ENCODE results near the gene CEACAM1. TPM values are rescaled to one million over a fixed set of nuclear protein-coding genes. Genes with fewer than 3 reads are reported as not detected.

Gene CEACAM1
- total RNA-seq, 1 experiment from 2014 or later: 1.5 TPM

GRCh38 chr19:42511340-42511739 lies 16.9 kb downstream of the CEACAM1 start:
- Histone ChIP-seq H2BK5ac (ENCODE audit: insufficient read length, low read length) (no peak overlapping the region), H4K8ac (replicated peaks; ENCODE audit: insufficient read length, low read depth, low read length) (no peak overlapping the region), H3K27me3 (ENCODE audit: insufficient read depth, low read length) (no peaks in the 10 kb centered on the region), H2BK20ac (ENCODE audit: low read depth, low read length, poor library complexity, severe bottlenecking) (no peak overlapping the region), H3K4ac (ENCODE audit: low read depth, low read length) (no peak overlapping the region), H3K9ac (ENCODE audit: extremely low read depth, insufficient read length, low read length) (no peak overlapping the region), H3K23me2 (ENCODE audit: insufficient read length, low read depth, low read length, poor library complexity, severe bottlenecking) (no peaks in the 10 kb centered on the region), H2AK5ac (ENCODE audit: insufficient read length, low read length) (no peak overlapping the region), H2BK15ac (ENCODE audit: low read depth, low read length) (no peak overlapping the region), H3K56ac (ENCODE audit: insufficient read length, low read depth, low read length) (no peak overlapping the region), H3K79me1 (ENCODE audit: insufficient read depth, low read depth, low read length, poor library complexity, severe bottlenecking) (no peaks in the 10 kb centered on the region), H4K20me1 (ENCODE audit: control insufficient read depth, insufficient read depth, insufficient read length) (no peaks in the 10 kb centered on the region), H4K91ac (ENCODE audit: insufficient read length, low read depth, low read length) (no peak overlapping the region), H3K27ac (ENCODE audit: insufficient read length, low read depth, low read length) (no peak overlapping the region), H2AFZ (ENCODE audit: low read length) (no peak overlapping the region), H3T11ph (ENCODE audit: low read length) (no peak overlapping the region), H4K5ac (ENCODE audit: insufficient read length, low read depth, low read length) (no peak overlapping the region), H3K4me2 (ENCODE audit: insufficient read depth, insufficient read length, low read length) (no peak overlapping the region), H3K14ac (ENCODE audit: insufficient read depth, low read length) (no peak overlapping the region), H3K79me2 (ENCODE audit: insufficient read depth, low read length) (no peaks in the 10 kb centered on the region), H2BK12ac (ENCODE audit: insufficient read length, low read depth, low read length) (no peak overlapping the region), H2BK120ac (ENCODE audit: low read depth, low read length, poor library complexity, severe bottlenecking) (no peak overlapping the region), H3K23ac (ENCODE audit: insufficient read length, low read depth, low read length) (no peak overlapping the region), H3K9me3 (ENCODE audit: control insufficient read depth, low read depth, low read length) (no peaks in the 10 kb centered on the region), H3K4me1 (ENCODE audit: insufficient read depth, low read length) (peaks cover 4% of the 10 kb centered on the region; the same call in 1 of the 2 replicates), H3K18ac (ENCODE audit: insufficient read length, low read depth, low read length) (no peak overlapping the region)
- Mint-ChIP-seq H3K4me3 (no peak overlapping the region), H3K9me3 (no peaks in the 10 kb centered on the region), H3K27me3 (ENCODE audit: low read depth) (peaks cover 1% of the 10 kb centered on the region), H3K27ac (peak overlapping the region in 1 of 3 experiments; percentile 28; a peak in 3 of 7 replicates), H3K36me3 (ENCODE audit: insufficient read depth in 1 of 3, low read depth in 3 of 3) (peaks cover 0 to 4% (median 0%) of the 10 kb centered on the region in 3 experiments; a peak in 1 of 7 replicates), H3K4me1 (peaks cover 41 to 43% of the 10 kb centered on the region in 2 experiments)
- no peak for DNase-seq
- no CpG with 5 or more reads among the region's 4 CpGs for WGBS (ENCODE audit: extremely low coverage, insufficient read length, low lambda C conversion rate)
- no peak for TF ChIP-seq CTCF (conservative IDR thresholded peaks at IDR 0.05)
